HL-60 (cell line): ENCODE data around the gene FOXP1.

Experiments
- DNase-seq, 2 experiments: peaks; one replicate each; pipeline ENCODE4 v3.0.0-alpha.2; 2010 to 2020; ENCODE audit warnings: low read depth in 1 of 2, low spot score in 1 of 2
- H3K27ac ChIP-seq: fragments of 250-450 bp; sonication (Bioruptor Pico); replicated peaks from 2 replicates; pipeline ENCODE4 v1.5.1; 2020; ENCODE audit warnings: mild to moderate bottlenecking, moderate library complexity
- H3K27me3 ChIP-seq: fragments of 250-450 bp; sonication (Bioruptor Pico); 2 replicates; pipeline ENCODE4 v1.5.1; 2021; ENCODE audit warnings: mild to moderate bottlenecking, moderate library complexity; ENCODE audit not compliant: insufficient read depth, poor library complexity, severe bottlenecking
- H3K4me3 ChIP-seq: replicated peaks from 2 replicates; pipeline ENCODE4 v1.5.1; 2011; ENCODE audit warnings: mild to moderate bottlenecking, control low read depth, low read length; ENCODE audit not compliant: insufficient read depth
- GABPA ChIP-seq: IDR thresholded peaks from 2 replicates; pipeline ENCODE4 v1.6.1; 2012; ENCODE audit warnings: low read depth
- POLR2AphosphoS5 ChIP-seq: IDR thresholded peaks from 2 replicates; pipeline ENCODE4 v1.6.1; 2012; ENCODE audit warnings: low read depth
- SPI1 ChIP-seq: IDR thresholded peaks from 2 replicates; pipeline ENCODE4 v1.6.1; 2012; ENCODE audit warnings: low read depth, mild to moderate bottlenecking, borderline replicate concordance
- TF ChIP-seq, protein P1 (sequence below): IDR thresholded peaks from one replicate; pipeline ENCODE4 v1.5.1; 2011; ENCODE audit warnings: low read length, control low read depth, inconsistent platforms; ENCODE audit not compliant: insufficient read depth
- TF ChIP-seq, protein P2 (sequence below): IDR thresholded peaks from 2 replicates; pipeline ENCODE4 v1.6.1; 2012; ENCODE audit warnings: low read depth; ENCODE audit not compliant: insufficient replicate concordance

Gene FOXP1

DNA sequence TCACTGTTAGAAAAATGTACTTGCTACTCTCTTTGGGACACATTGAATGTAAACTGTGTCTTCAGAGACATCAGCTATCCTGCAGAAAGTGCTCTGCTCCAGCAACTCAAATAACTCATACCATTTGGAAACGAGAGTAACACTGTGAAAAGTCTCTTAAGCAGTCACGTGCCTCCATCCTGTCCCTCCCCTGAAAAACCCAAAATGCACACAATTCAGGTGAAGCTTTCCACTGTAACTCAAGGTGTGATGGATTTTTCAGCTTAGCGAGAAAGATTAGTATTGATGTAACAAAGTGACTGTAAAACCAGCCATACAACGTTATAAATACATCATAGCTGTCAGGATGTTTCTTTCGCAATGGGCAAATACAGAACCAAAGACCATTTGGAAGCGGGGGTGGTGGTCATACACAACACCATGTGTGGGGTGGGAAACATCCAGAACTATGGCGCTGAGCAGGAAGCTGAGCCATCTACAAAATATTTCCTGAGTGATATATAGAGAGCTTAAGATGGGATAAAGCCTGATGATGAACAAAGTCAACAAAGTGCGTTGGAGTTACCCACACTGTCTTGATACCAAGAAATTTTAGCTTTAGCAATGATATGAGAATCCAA, 332.3 kb downstream of the FOXP1 start:
- no peak for DNase-seq
- H3K4me3 ChIP-seq, result no peak overlapping the region
- H3K27ac ChIP-seq, result no peak overlapping the region
- TF ChIP-seq, protein P1, sequence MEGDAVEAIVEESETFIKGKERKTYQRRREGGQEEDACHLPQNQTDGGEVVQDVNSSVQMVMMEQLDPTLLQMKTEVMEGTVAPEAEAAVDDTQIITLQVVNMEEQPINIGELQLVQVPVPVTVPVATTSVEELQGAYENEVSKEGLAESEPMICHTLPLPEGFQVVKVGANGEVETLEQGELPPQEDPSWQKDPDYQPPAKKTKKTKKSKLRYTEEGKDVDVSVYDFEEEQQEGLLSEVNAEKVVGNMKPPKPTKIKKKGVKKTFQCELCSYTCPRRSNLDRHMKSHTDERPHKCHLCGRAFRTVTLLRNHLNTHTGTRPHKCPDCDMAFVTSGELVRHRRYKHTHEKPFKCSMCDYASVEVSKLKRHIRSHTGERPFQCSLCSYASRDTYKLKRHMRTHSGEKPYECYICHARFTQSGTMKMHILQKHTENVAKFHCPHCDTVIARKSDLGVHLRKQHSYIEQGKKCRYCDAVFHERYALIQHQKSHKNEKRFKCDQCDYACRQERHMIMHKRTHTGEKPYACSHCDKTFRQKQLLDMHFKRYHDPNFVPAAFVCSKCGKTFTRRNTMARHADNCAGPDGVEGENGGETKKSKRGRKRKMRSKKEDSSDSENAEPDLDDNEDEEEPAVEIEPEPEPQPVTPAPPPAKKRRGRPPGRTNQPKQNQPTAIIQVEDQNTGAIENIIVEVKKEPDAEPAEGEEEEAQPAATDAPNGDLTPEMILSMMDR, result no peak
- no peak for TF ChIP-seq SPI1
- TF ChIP-seq GABPA, result no peak
- TF ChIP-seq POLR2AphosphoS5, result no peak
- no peaks in the 10 kb centered on the region for H3K27me3 ChIP-seq

GRCh38 chr3:71250026-71250425, 333.5 kb downstream of the FOXP1 start:
- H3K27ac ChIP-seq, result no peak overlapping the region
- H3K27me3 ChIP-seq, result no peaks in the 10 kb centered on the region

GRCh38 chr3:71247958-71248335, 335.6 kb downstream of the FOXP1 start:
- no peak overlapping the region for H3K27ac ChIP-seq
- no peak for DNase-seq
- H3K27me3 ChIP-seq, result no peaks in the 10 kb centered on the region
- TF ChIP-seq, protein P1, result no peak
- H3K4me3 ChIP-seq, result no peak overlapping the region

More at GRCh38 chr3:71250026-71250425, 333.5 kb downstream of the FOXP1 start:
- TF ChIP-seq, protein P2, sequence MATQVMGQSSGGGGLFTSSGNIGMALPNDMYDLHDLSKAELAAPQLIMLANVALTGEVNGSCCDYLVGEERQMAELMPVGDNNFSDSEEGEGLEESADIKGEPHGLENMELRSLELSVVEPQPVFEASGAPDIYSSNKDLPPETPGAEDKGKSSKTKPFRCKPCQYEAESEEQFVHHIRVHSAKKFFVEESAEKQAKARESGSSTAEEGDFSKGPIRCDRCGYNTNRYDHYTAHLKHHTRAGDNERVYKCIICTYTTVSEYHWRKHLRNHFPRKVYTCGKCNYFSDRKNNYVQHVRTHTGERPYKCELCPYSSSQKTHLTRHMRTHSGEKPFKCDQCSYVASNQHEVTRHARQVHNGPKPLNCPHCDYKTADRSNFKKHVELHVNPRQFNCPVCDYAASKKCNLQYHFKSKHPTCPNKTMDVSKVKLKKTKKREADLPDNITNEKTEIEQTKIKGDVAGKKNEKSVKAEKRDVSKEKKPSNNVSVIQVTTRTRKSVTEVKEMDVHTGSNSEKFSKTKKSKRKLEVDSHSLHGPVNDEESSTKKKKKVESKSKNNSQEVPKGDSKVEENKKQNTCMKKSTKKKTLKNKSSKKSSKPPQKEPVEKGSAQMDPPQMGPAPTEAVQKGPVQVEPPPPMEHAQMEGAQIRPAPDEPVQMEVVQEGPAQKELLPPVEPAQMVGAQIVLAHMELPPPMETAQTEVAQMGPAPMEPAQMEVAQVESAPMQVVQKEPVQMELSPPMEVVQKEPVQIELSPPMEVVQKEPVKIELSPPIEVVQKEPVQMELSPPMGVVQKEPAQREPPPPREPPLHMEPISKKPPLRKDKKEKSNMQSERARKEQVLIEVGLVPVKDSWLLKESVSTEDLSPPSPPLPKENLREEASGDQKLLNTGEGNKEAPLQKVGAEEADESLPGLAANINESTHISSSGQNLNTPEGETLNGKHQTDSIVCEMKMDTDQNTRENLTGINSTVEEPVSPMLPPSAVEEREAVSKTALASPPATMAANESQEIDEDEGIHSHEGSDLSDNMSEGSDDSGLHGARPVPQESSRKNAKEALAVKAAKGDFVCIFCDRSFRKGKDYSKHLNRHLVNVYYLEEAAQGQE, result no peak
- TF ChIP-seq POLR2AphosphoS5, result no peak
- no peak overlapping the region for H3K4me3 ChIP-seq
- no peak for DNase-seq

DNA sequence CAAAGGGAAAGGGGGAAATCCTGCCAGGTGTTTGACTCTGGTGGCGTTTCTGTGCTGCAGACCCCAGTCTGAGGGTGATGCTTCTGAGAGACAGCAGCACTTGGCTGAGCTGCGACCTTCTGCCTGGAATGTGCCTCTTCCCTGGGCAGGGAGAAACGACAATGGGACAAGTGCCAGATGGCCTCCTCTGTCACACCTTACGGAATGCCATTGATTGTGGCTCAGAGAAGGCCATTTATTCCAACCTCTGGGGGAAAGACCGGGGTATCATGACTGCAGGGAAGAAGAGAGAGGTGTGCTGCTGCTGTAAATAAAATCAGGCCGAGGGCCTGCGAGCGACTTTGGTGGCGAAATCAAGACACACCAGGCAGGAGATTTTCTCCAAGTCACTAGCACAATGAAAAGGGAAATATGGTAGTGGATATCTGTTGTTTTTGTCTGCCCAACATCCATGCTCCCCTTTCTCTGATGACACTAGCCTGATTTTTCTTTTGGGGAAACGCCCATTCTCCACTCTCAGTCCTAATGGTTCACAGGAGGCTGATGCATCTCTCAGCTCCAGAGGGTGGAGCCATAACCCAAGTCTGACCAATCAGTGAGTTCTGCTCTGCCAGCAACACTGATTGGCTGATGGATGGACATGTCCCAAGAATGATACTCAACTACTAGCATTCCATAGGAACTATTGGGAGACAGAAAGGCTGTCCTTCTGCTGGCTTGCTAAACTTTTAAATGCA, 336.1 kb downstream of the FOXP1 start:
- Histone ChIP-seq H3K4me3 (no peak overlapping the region), H3K27ac (no peak overlapping the region), H3K27me3 (no peaks in the 10 kb centered on the region)
- TF ChIP-seq POLR2AphosphoS5, result no peak
- TF ChIP-seq, protein P2, result no peak
- TF ChIP-seq, protein P1, result no peak
- no peak for TF ChIP-seq SPI1
- no peak for TF ChIP-seq GABPA
- DNase-seq, result no peak
